T-helper 1 cell treated with Interleukin-12 subunit alpha and Interleukin-12 subunit beta and Interleukin-4 antibody, amounts not matched to agents 30 ng/mL and 1 ng/mL, for 36 hours (primary cell): ENCODE data around the gene ARPC4. TPM values are rescaled to one million over a fixed set of nuclear protein-coding genes. Genes with fewer than 3 reads are reported as not detected.

Experiments
- intact Hi-C: fragments of 100-400 bp; cut with micrococcal nuclease; formaldehyde crosslinking; loops from one replicate; pipeline ENCODE4 v1.15.1; 2024
- total RNA-seq: library from RNA; stranded (reverse); gene quantifications from 2 replicates; pipeline ENCODE4 v1.2.3, GENCODE V29; 2022

The ARPC4 gene
- total RNA-seq, 1 donor from 2014 or later: 298 TPM

- intact Hi-C loops: no loop called here
Measured at GRCh38 chr3:9787714-9788113, 5.2 kb upstream of the ARPC4 start.

- intact Hi-C loops: no loop called here
Measured at GRCh38 chr3:9791127-9791526, 1.8 kb upstream of the ARPC4 start.

- intact Hi-C loops: loop anchor here (1.0 to 2.0 kb wide), 15 partner anchors 12 to 456 kb away; partner anchors contain the start of genes BRPF1, CRELD1, EMC3 and FANCD2
Measured at GRCh38 chr3:9791790-9792404, 985 bp upstream of the ARPC4 start.

- intact Hi-C loops: loop anchor here (1.0 to 2.0 kb wide), 5 partner anchors 16 to 528 kb away; partner anchors contain the start of genes BRK1, RPUSD3 and SEC13
Measured at GRCh38 chr3:9793161-9793781, 389 bp downstream of the ARPC4 start.

- intact Hi-C loops: no loop called here
Measured at GRCh38 chr3:9794400-9794799, 1.5 kb downstream of the ARPC4 start.

- intact Hi-C loops: no loop called here
Measured at GRCh38 chr3:9795207-9795606, 2.3 kb downstream of the ARPC4 start.

GRCh38 chr3:9797196-9797945, 4.5 kb downstream of the ARPC4 start:
- intact Hi-C loops: no loop called here

- intact Hi-C loops: no loop called here
Measured at GRCh38 chr3:9800529-9800928, 7.6 kb downstream of the ARPC4 start.

GRCh38 chr3:9803494-9803893, 10.6 kb downstream of the ARPC4 start:
- intact Hi-C loops: no loop called here

- intact Hi-C loops: no loop called here
Measured at GRCh38 chr3:9804996-9805395, 12.1 kb downstream of the ARPC4 start.

- intact Hi-C loops: no loop called here
Measured at GRCh38 chr3:9806137-9806536, 13.3 kb downstream of the ARPC4 start.

GRCh38 chr3:9806688-9807589, 14.1 kb downstream of the ARPC4 start:
- intact Hi-C loops: no loop called here

GRCh38 chr3:9807981-9808344, 15.1 kb downstream of the ARPC4 start:
- intact Hi-C loops: loop anchor here (2.0 kb wide), 1 partner anchor 37 kb away; the partner anchor contains the start of gene RPUSD3

- intact Hi-C loops: loop anchor here (1.0 to 2.0 kb wide), 4 partner anchors 15 to 77 kb away; partner anchors contain the start of genes ARPC4, BRPF1, OGG1 and RPUSD3
Measured at GRCh38 chr3:9808345-9809037, 15.6 kb downstream of the ARPC4 start.

GRCh38 chr3:9809239-9809614, 16.3 kb downstream of the ARPC4 start:
- intact Hi-C loops: loop anchor here (1.0 to 2.0 kb wide), 4 partner anchors 16 to 78 kb away; partner anchors contain the start of genes ARPC4, BRPF1, OGG1 and RPUSD3

GRCh38 chr3:9809615-9810432, 16.9 kb downstream of the ARPC4 start, which contains the start of gene TTLL3:
TSS of gene TTLL3 (plus strand) at chr3:9810262. CDS start at chr3:9810662, 400 bp downstream.
- intact Hi-C loops: loop anchor here (1.0 to 2.0 kb wide), 4 partner anchors 17 to 79 kb away; partner anchors contain the start of genes ARPC4, BRPF1, OGG1 and RPUSD3

- intact Hi-C loops: no loop called here
Measured at GRCh38 chr3:9810433-9810770, 17.5 kb downstream of the ARPC4 start.

GRCh38 chr3:9810846-9811245, 18.0 kb downstream of the ARPC4 start:
- intact Hi-C loops: no loop called here

GRCh38 chr3:9812870-9813483, 20.1 kb downstream of the ARPC4 start:
- intact Hi-C loops: no loop called here
